ENCODE results near the gene FGD4.
"Not testable (repeated sequence)": the region's sequence is repeated elsewhere in the genome, so short reads cannot be mapped to it uniquely, and the experiment has no call there.

The FGD4 gene

DNA sequence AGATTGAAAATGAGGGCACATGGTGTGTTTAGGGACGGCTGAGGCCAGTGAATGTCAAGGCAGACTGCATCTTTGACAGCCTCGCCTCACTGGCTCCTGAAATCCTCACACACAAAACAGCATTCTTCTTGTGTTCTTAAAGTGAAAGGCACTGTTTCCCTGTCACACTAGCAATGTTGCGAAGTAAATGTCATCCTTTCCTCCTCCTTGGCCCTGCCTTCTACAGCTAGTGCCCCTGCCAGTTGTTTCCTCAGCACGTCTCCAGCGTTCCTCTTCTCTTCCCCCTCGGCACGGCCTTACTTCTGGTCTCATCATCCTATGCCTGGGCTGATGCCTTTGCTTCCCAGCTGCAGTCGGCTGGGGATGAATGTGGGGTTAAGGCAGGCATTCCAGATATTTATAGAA lies 150.3 kb downstream of the FGD4 start:
- H3K4me1 ChIP-seq (ENCODE audit: control insufficient read depth, low read depth, low read length): peaks cover 21% of the 10 kb centered on the region
- H3K27ac ChIP-seq (ENCODE audit: low read length): no peak overlapping the region
- no peak overlapping the region for H3K9ac ChIP-seq (ENCODE audit: low read length)
- H3K27me3 ChIP-seq (ENCODE audit: control insufficient read depth, insufficient read depth, low read length): no peaks in the 10 kb centered on the region
- no peak overlapping the region for H3K4me3 ChIP-seq (ENCODE audit: low read length)
- no peaks in the 10 kb centered on the region for H3K9me3 ChIP-seq (ENCODE audit: control insufficient read depth, low read depth, low read length)
- no peaks in the 10 kb centered on the region for H3K36me3 ChIP-seq (ENCODE audit: control insufficient read depth, low read depth, low read length)

DNA sequence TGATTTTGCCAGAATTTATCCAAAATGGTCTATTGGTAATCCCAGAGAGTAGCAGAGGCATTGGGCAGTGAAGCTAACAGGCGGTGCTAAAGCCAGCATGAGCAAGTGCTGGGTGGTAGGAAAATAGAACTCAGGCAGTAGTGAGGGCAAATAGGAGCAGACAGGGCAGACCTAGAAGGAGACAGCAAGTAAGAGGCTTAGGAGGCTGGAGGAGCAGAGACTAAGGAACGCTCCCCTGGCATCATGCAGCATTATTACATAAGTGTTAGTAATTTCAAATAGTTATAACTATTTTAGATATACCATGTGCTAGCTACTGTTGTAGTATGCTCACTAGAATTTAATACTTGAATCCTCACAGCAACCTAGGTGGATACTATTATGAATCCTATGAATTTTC lies 151.7 kb downstream of the FGD4 start:
- no peaks in the 10 kb centered on the region for H3K9me3 ChIP-seq (ENCODE audit: control insufficient read depth, low read depth, low read length)
- no peak overlapping the region for H3K4me3 ChIP-seq (ENCODE audit: low read length)
- H3K9ac ChIP-seq (ENCODE audit: low read length): no peak overlapping the region
- no peaks in the 10 kb centered on the region for H3K36me3 ChIP-seq (ENCODE audit: control insufficient read depth, low read depth, low read length)
- H3K27me3 ChIP-seq (ENCODE audit: control insufficient read depth, insufficient read depth, low read length): no peaks in the 10 kb centered on the region
- H3K4me1 ChIP-seq (ENCODE audit: control insufficient read depth, low read depth, low read length): peaks cover 14% of the 10 kb centered on the region
- no peak overlapping the region for H3K27ac ChIP-seq (ENCODE audit: low read length)

DNA sequence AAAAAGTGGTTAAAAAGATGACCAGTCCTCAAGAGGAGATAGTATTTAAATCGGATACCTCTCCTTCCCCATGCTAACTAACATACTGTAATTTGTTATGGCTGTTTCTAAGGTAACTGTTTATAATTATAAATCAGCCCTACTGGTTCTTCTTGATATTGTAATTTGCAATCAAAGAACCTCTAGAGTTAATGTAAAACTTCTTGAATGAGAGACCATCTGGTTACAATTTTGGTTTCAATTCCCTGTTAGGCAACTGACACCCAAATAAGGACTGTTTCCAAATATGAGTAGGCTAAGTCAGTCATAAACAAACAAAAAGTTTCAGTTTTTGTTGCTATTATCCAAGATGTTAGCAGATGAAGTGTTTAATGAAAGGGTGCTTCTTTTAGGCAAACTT lies 159.5 kb downstream of the FGD4 start:
- no peak overlapping the region for H3K9ac ChIP-seq (ENCODE audit: low read length)
- no peak overlapping the region for H3K27ac ChIP-seq (ENCODE audit: low read length)
- no peaks in the 10 kb centered on the region for H3K9me3 ChIP-seq (ENCODE audit: control insufficient read depth, low read depth, low read length)
- H3K4me1 ChIP-seq (ENCODE audit: control insufficient read depth, low read depth, low read length): peaks cover 24% of the 10 kb centered on the region
- peaks cover under 1% of the 10 kb centered on the region for H3K36me3 ChIP-seq (ENCODE audit: control insufficient read depth, low read depth, low read length)
- H3K4me3 ChIP-seq (ENCODE audit: low read length): no peak overlapping the region
- no peaks in the 10 kb centered on the region for H3K27me3 ChIP-seq (ENCODE audit: control insufficient read depth, insufficient read depth, low read length)

DNA sequence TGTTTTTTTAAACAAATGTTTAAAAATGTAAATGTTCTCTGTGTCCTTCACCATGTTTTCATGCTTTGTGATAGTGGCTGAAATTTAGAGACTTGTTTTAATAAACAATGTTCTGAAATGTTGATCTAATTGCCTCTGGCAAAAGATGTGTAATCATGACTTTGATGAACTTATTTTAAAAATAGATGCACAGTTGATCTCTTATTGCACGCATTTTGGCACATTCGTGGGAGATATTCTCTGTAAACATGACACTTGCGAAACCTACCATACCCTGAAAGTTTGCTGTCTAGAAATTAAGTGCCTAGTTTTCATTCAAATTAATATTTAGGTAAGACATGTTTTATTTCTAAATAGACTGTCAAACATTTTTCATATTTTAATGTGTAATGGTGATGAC lies 160.1 kb downstream of the FGD4 start:
- Histone ChIP-seq H3K27ac (ENCODE audit: low read length) (no peak overlapping the region), H3K9ac (ENCODE audit: low read length) (no peak overlapping the region), H3K27me3 (ENCODE audit: control insufficient read depth, insufficient read depth, low read length) (no peaks in the 10 kb centered on the region), H3K4me1 (ENCODE audit: control insufficient read depth, low read depth, low read length) (peaks cover 24% of the 10 kb centered on the region), H3K9me3 (ENCODE audit: control insufficient read depth, low read depth, low read length) (no peaks in the 10 kb centered on the region), H3K4me3 (ENCODE audit: low read length) (no peak overlapping the region), H3K36me3 (ENCODE audit: control insufficient read depth, low read depth, low read length) (peaks cover 6% of the 10 kb centered on the region)

DNA sequence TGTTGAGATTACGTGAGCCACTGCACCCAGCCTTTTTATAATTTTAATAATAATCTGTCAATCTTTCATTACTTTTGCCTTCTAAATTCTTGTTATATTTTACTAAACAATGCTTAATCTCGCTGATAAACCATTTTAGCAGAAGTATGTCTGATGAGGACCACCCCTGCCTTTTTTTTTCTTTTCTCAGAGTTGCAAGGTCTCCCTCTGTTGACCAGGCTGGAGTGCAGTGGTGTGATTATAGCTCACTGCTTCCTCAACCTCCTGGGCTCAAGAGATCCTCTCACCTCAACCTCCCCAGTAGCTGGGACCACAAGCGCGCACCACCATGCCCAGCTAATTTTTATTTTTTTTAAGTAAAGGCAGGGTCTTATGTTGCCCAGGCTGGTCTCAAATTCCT lies 161.2 kb downstream of the FGD4 start:
- no peak overlapping the region for H3K27ac ChIP-seq (ENCODE audit: low read length)
- no peak overlapping the region for H3K4me3 ChIP-seq (ENCODE audit: low read length)
- no peak overlapping the region for H3K9ac ChIP-seq (ENCODE audit: low read length)
- H3K4me1 ChIP-seq (ENCODE audit: control insufficient read depth, low read depth, low read length): peaks cover 26% of the 10 kb centered on the region
- H3K9me3 ChIP-seq (ENCODE audit: control insufficient read depth, low read depth, low read length): no peaks in the 10 kb centered on the region
- H3K36me3 ChIP-seq (ENCODE audit: control insufficient read depth, low read depth, low read length): peaks cover 16% of the 10 kb centered on the region
- H3K27me3 ChIP-seq (ENCODE audit: control insufficient read depth, insufficient read depth, low read length): no peaks in the 10 kb centered on the region

DNA sequence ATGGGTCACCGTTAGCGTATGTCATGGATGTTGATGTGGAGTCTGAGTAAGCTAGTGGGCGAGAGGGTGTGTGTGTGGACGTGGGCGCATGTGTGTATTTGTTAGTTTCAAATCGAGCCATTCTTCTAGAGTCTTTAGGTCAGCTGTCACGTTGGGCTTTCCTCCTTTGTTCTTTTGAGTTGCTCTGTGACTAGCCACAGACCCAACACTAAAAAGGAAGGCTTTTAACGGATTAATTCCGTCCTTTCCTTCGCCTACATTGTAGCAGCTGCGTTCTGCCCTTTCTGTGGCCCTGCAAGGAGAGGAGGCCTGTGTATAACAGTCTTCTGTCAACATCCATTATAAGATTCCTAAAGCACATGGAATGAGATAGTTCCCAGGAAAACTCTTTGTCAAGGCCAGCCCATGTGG lies 162.6 kb downstream of the FGD4 start:
- Histone ChIP-seq H3K4me3 (ENCODE audit: low read length) (no peak overlapping the region), H3K9me3 (ENCODE audit: control insufficient read depth, low read depth, low read length) (no peaks in the 10 kb centered on the region), H3K9ac (ENCODE audit: low read length) (no peak overlapping the region), H3K4me1 (ENCODE audit: control insufficient read depth, low read depth, low read length) (peaks cover 38% of the 10 kb centered on the region), H3K27ac (ENCODE audit: low read length) (no peak overlapping the region), H3K27me3 (ENCODE audit: control insufficient read depth, insufficient read depth, low read length) (no peaks in the 10 kb centered on the region), H3K36me3 (ENCODE audit: control insufficient read depth, low read depth, low read length) (peaks cover 20% of the 10 kb centered on the region)

DNA sequence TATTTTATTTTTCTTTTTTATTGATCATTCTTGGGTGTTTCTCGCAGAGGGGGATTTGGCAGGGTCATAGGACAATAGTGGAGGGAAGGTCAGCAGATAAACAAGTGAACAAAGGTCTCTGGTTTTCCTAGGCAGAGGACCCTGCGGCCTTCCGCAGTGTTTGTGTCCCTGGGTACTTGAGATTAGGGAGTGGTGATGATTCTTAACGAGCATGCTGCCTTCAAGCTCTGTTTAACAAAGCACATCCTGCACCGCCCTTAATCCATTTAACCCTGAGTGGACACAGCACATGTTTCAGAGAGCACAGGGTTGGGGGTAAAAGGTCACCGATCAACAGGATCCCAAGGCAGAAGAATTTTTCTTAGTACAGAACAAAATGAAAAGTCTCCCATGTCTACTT lies 163.1 kb downstream of the FGD4 start:
- Histone ChIP-seq H3K4me1 (ENCODE audit: control insufficient read depth, low read depth, low read length) (peaks cover 43% of the 10 kb centered on the region), H3K36me3 (ENCODE audit: control insufficient read depth, low read depth, low read length) (peaks cover 20% of the 10 kb centered on the region)
- H3K27ac ChIP-seq (ENCODE audit: low read length); H3K4me3 ChIP-seq (ENCODE audit: low read length); H3K27me3 ChIP-seq (ENCODE audit: control insufficient read depth, insufficient read depth, low read length); H3K9ac ChIP-seq (ENCODE audit: low read length); H3K9me3 ChIP-seq (ENCODE audit: control insufficient read depth, low read depth, low read length): not testable (repeated sequence)

DNA sequence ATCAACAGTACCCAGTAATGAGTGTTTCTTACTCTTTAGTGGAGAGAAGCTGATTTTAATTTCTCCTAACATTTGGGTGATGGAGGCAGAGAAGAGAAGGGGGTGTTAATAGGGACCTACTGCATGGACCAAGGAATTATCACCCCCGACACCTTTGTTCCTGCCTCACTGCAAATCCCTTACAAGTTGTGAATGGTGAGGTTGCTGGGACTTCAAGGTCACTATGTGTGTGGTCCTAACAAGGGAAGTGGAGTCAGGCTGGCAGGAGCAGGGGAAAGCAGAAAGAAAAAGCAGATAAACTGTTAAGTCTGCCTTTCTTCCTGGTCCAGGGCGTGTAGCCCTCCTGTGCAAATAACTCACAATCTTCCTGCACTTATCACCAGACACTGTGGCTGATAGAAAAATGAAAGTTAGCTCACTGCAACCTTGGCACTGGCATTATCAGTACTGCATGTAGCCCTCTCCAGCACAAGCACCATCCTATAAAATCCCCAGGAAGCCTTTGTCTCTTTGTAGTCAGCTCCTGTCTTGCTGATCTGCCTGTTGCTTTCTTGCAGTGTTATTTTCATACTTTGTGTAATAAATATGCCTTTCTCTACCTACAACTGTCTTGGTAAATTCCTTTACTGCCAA lies 167.4 kb downstream of the FGD4 start:
- H3K36me3 ChIP-seq (ENCODE audit: control insufficient read depth, low read depth, low read length): peaks cover 20% of the 10 kb centered on the region
- H3K27me3 ChIP-seq (ENCODE audit: control insufficient read depth, insufficient read depth, low read length): no peaks in the 10 kb centered on the region
- H3K4me1 ChIP-seq (ENCODE audit: control insufficient read depth, low read depth, low read length): peaks cover 25% of the 10 kb centered on the region
- no peak overlapping the region for H3K4me3 ChIP-seq (ENCODE audit: low read length)
- H3K9me3 ChIP-seq (ENCODE audit: control insufficient read depth, low read depth, low read length): no peaks in the 10 kb centered on the region
- no peak overlapping the region for H3K9ac ChIP-seq (ENCODE audit: low read length)
- H3K27ac ChIP-seq (ENCODE audit: low read length): no peak overlapping the region

DNA sequence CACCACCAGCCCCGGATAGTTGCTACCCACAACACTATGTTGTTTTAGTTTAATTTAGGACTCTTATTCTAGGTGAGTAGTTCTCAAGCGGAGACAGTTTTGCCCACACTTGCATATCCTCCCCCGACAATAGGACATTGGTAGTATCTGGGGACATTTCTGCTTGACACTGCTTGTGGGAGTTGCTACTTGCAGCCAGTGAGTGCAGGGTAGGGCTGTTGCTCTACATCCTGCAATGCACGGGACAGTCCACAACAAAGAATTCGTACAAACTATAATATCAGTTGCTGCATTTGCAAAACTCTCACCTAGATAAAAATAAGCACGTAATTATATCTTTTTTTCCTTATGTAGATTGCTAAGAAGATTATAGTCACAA lies 167.9 kb downstream of the FGD4 start:
- H3K9me3 ChIP-seq (ENCODE audit: control insufficient read depth, low read depth, low read length): no peaks in the 10 kb centered on the region
- no peak overlapping the region for H3K4me3 ChIP-seq (ENCODE audit: low read length)
- H3K27ac ChIP-seq (ENCODE audit: low read length): no peak overlapping the region
- no peaks in the 10 kb centered on the region for H3K27me3 ChIP-seq (ENCODE audit: control insufficient read depth, insufficient read depth, low read length)
- peaks cover 20% of the 10 kb centered on the region for H3K36me3 ChIP-seq (ENCODE audit: control insufficient read depth, low read depth, low read length)
- H3K9ac ChIP-seq (ENCODE audit: low read length): no peak overlapping the region
- H3K4me1 ChIP-seq (ENCODE audit: control insufficient read depth, low read depth, low read length): peaks cover 20% of the 10 kb centered on the region

DNA sequence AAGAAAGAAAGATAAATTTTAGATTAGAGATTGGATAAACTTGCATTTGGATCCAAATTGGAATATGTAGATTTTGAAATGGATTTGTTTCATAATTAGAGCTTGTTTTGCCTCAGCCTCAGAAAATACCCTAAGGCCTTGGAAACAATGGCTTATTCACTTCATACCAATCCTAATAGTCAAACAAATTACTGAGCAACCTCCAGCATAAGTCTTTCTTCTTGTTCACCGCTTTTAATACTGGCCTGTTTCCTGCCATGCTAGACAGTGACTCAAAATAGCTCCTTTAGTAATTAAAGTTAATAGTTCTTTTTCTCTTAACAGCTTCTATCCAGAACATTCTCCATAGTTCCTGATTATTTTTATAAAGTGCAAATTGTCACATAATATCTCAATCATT lies 168.9 kb downstream of the FGD4 start:
- Histone ChIP-seq H3K36me3 (ENCODE audit: control insufficient read depth, low read depth, low read length) (peaks cover 20% of the 10 kb centered on the region), H3K4me3 (ENCODE audit: low read length) (no peak overlapping the region), H3K9ac (ENCODE audit: low read length) (no peak overlapping the region), H3K27me3 (ENCODE audit: control insufficient read depth, insufficient read depth, low read length) (no peaks in the 10 kb centered on the region), H3K4me1 (ENCODE audit: control insufficient read depth, low read depth, low read length) (peaks cover 20% of the 10 kb centered on the region), H3K9me3 (ENCODE audit: control insufficient read depth, low read depth, low read length) (no peaks in the 10 kb centered on the region), H3K27ac (ENCODE audit: low read length) (no peak overlapping the region)

DNA sequence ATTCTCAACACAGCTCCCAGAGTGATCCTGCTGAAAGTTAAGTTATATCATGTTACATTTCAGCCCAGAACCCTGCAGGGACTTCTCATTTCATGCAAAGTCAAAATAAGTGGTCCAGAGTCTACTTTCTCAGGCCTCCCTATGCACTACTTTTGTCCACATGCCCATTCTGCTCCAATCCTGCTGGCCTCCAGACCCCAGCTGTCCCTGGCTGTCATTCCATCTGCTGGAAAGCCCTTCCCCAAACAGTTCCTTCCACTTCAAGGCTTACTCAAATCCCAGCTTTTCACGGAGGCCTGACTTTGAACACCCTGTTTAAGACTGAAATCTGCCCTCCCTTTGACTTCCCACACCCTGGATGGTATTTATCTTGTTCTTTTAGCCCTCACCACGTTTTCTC lies 169.9 kb downstream of the FGD4 start:
- Histone ChIP-seq H3K27me3 (ENCODE audit: control insufficient read depth, insufficient read depth, low read length) (no peaks in the 10 kb centered on the region), H3K9ac (ENCODE audit: low read length) (no peak overlapping the region), H3K4me3 (ENCODE audit: low read length) (no peak overlapping the region), H3K36me3 (ENCODE audit: control insufficient read depth, low read depth, low read length) (peaks cover 16% of the 10 kb centered on the region), H3K9me3 (ENCODE audit: control insufficient read depth, low read depth, low read length) (no peaks in the 10 kb centered on the region), H3K27ac (ENCODE audit: low read length) (no peak overlapping the region), H3K4me1 (ENCODE audit: control insufficient read depth, low read depth, low read length) (peaks cover 20% of the 10 kb centered on the region)

DNA sequence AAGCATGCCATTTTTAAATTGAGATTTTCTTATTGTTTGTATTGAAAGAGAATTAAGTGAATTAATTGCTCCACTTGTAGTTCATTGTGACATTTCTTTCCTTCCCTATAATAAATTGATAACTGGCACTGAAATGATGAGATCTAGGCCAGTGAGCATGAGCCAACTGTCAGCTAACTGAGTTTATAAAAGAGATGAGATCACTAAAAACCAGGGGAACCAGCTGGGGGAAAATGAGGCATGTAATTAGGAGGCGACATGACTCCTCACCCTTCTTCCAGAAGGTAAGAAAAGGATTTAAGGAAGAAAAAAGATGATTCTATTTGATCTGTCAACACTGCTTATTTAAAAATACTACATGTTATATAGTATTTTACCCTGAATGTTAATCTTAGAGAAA lies 175.2 kb downstream of the FGD4 start:
- H3K27ac ChIP-seq (ENCODE audit: low read length): no peak overlapping the region
- no peaks in the 10 kb centered on the region for H3K9me3 ChIP-seq (ENCODE audit: control insufficient read depth, low read depth, low read length)
- H3K9ac ChIP-seq (ENCODE audit: low read length): no peak overlapping the region
- no peaks in the 10 kb centered on the region for H3K27me3 ChIP-seq (ENCODE audit: control insufficient read depth, insufficient read depth, low read length)
- no peaks in the 10 kb centered on the region for H3K4me1 ChIP-seq (ENCODE audit: control insufficient read depth, low read depth, low read length)
- H3K36me3 ChIP-seq (ENCODE audit: control insufficient read depth, low read depth, low read length): peaks cover 26% of the 10 kb centered on the region
- no peak overlapping the region for H3K4me3 ChIP-seq (ENCODE audit: low read length)

All from iPS-18a (cell line).